Lower lobe of right lung (tissue), 2 donors: ENCODE data around the gene FRMD4A. TPM values are rescaled to one million over a fixed set of nuclear protein-coding genes. Genes with fewer than 3 reads are reported as not detected.

Experiments used
- ATAC-seq, 2 donors: fragments of 200-7000 bp; cut with Tn5 transposase; one replicate each; pipeline ENCODE4 v1.9.1; 2020 to 2022; ENCODE audit warnings: mild to moderate bottlenecking in 2 of 2, moderate library complexity in 2 of 2
- DNase-seq: peaks from one replicate; pipeline ENCODE4 v3.0.0-alpha.2; 2020
- H3K27ac ChIP-seq: fragments of 200-600 bp; one replicate; pipeline ENCODE4 v1.8.0; 2022
- H3K27me3 ChIP-seq: fragments of 200-600 bp; one replicate; pipeline ENCODE4 v1.8.0; 2022; ENCODE audit warnings: low read depth
- H3K36me3 ChIP-seq: fragments of 200-600 bp; one replicate; pipeline ENCODE4 v1.8.0; 2022; ENCODE audit warnings: mild to moderate bottlenecking
- H3K4me1 ChIP-seq: fragments of 200-600 bp; one replicate; pipeline ENCODE4 v1.8.0; 2022
- H3K4me3 ChIP-seq: fragments of 200-600 bp; one replicate; pipeline ENCODE4 v1.8.0; 2022; ENCODE audit warnings: mild to moderate bottlenecking
- H3K9me3 ChIP-seq: fragments of 200-600 bp; one replicate; pipeline ENCODE4 v1.8.0; 2022
- intact Hi-C: fragments of 100-400 bp; cut with DNase I; formaldehyde crosslinking; loops from one replicate; pipeline ENCODE4 v1.11.0; 2022
- total RNA-seq: library from RNA; stranded (reverse); fragmentation: NEBNext Ultra II Directional; extraction: Animal tissue kit (Norgen Biotek cat#: 25700); gene quantifications from one replicate; pipeline ENCODE4 v1.2.1, GENCODE V29; 2021
- TF ChIP-seq, protein P1 (sequence below): fragments of 200-600 bp; IDR thresholded peaks from one replicate; pipeline ENCODE4 v1.8.0; 2022; ENCODE audit warnings: antibody characterized with exemption, mild to moderate bottlenecking
- donor health status: DM: no; HTN: yes; CAD: no; lungs with severe emphysema.

The FRMD4A gene
- total RNA-seq, 1 donor from 2014 or later, result 64.8 TPM

DNA sequence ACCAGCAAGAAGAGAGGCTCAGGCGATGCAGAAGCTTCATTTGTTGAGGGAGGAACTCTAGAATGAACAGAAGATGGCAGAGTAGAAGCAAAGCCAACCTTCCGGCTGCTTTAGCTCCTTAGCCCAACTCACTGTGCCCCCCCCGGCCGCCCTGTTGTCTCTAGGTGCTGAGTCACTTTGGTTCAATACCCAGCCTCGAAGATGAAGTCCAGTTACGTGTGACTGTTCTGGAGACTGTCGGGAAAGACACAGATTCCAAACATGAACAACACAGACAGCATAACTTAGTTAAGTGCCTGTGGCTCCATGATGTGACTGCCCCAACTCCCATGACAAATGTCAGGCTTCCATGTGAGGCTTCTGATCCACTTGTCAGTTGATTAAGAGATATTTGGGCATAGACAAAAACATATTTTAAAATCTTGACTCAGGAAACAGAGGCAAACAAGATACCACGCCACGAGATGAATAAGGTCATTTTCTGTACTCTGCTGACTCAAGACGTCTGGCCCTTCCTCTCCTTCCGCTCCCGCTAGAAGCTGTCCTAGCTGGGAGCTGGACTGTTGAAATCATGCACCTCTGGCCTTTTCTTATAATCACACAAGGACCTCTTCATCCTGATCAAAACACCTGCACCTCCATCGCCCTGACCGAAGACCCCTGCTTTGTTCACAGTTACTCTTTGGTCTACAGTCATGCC is 199.3 kb downstream of the FRMD4A start:
- Histone ChIP-seq H3K36me3 (no peaks in the 10 kb centered on the region), H3K27me3 (no peaks in the 10 kb centered on the region), H3K4me1 (no peaks in the 10 kb centered on the region), H3K9me3 (no peaks in the 10 kb centered on the region), H3K27ac (no peak overlapping the region), H3K4me3 (no peak overlapping the region)
- DNase-seq (no peak), ATAC-seq (no peak)
- TF ChIP-seq, protein P1, sequence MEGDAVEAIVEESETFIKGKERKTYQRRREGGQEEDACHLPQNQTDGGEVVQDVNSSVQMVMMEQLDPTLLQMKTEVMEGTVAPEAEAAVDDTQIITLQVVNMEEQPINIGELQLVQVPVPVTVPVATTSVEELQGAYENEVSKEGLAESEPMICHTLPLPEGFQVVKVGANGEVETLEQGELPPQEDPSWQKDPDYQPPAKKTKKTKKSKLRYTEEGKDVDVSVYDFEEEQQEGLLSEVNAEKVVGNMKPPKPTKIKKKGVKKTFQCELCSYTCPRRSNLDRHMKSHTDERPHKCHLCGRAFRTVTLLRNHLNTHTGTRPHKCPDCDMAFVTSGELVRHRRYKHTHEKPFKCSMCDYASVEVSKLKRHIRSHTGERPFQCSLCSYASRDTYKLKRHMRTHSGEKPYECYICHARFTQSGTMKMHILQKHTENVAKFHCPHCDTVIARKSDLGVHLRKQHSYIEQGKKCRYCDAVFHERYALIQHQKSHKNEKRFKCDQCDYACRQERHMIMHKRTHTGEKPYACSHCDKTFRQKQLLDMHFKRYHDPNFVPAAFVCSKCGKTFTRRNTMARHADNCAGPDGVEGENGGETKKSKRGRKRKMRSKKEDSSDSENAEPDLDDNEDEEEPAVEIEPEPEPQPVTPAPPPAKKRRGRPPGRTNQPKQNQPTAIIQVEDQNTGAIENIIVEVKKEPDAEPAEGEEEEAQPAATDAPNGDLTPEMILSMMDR, result no peak
- intact Hi-C loops, result no loop called here

- intact Hi-C loops, result no loop called here
- TF ChIP-seq, protein P1, result no peak
- Histone ChIP-seq H3K4me1 (no peaks in the 10 kb centered on the region), H3K27ac (no peak overlapping the region), H3K9me3 (no peaks in the 10 kb centered on the region), H3K4me3 (no peak overlapping the region), H3K36me3 (no peaks in the 10 kb centered on the region), H3K27me3 (no peaks in the 10 kb centered on the region)
- ATAC-seq (no peak), DNase-seq (no peak)
These were observed 201.0 kb downstream of the FRMD4A start for GRCh38 chr10:14129770-14130169.

DNA sequence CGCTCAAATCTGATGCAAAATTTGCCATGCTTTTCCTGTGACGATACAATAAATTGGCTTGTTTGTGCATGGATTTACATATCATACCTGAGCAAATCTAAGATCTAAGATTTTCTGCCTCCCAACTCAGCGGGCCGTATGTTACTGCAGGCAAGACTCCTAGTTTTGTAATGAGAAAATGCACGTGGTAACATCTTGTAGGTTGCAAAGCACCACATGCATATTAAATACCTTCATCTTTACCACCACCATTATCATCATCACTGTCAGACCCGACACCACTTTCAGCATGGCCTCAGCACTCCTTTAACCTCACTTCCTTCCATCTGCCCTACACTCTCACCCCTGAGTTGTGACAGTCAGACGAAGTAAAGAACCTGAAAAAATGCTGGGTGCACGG is 202.2 kb downstream of the FRMD4A start:
- Histone ChIP-seq H3K9me3 (no peaks in the 10 kb centered on the region), H3K36me3 (no peaks in the 10 kb centered on the region), H3K27me3 (no peaks in the 10 kb centered on the region), H3K4me3 (no peak overlapping the region), H3K4me1 (no peaks in the 10 kb centered on the region), H3K27ac (no peak overlapping the region)
- ATAC-seq, result no peak
- intact Hi-C loops, result no loop called here
- TF ChIP-seq, protein P1, result no peak
- no peak for DNase-seq

- TF ChIP-seq, protein P1, result no peak
- H3K27ac ChIP-seq, result no peak overlapping the region
- intact Hi-C loops, result no loop called here
- DNase-seq, result no peak
- no peak for ATAC-seq
- no peaks in the 10 kb centered on the region for H3K4me1 ChIP-seq
- no peaks in the 10 kb centered on the region for H3K27me3 ChIP-seq
- no peak overlapping the region for H3K4me3 ChIP-seq
- no peaks in the 10 kb centered on the region for H3K9me3 ChIP-seq
- no peaks in the 10 kb centered on the region for H3K36me3 ChIP-seq
These were observed 203.9 kb downstream of the FRMD4A start for GRCh38 chr10:14126697-14127440.

- intact Hi-C loops, result no loop called here
- Histone ChIP-seq H3K27me3 (no peaks in the 10 kb centered on the region), H3K9me3 (no peaks in the 10 kb centered on the region), H3K27ac (no peak overlapping the region), H3K4me1 (no peaks in the 10 kb centered on the region), H3K36me3 (no peaks in the 10 kb centered on the region), H3K4me3 (no peak overlapping the region)
- DNase-seq, result no peak
- TF ChIP-seq, protein P1, result no peak
- no peak for ATAC-seq
These were observed 205.2 kb downstream of the FRMD4A start for GRCh38 chr10:14125564-14125963.
